GM18520 (cell line): ENCODE data around the gene BDH1.

Source experiments
- ATAC-seq: cut with Tn5 transposase; IDR thresholded peaks from one replicate; pipeline ENCODE4 v1.9.1; 2021; ENCODE audit not compliant: unreplicated experiment

Gene BDH1

GRCh38 chr3:197549261-197549885, 6.4 kb downstream of the BDH1 start:
- ATAC-seq: no peak

GRCh38 chr3:197547306-197548011, 8.3 kb downstream of the BDH1 start:
- ATAC-seq: no peak

GRCh38 chr3:197546307-197547085, 9.3 kb downstream of the BDH1 start:
- ATAC-seq: no peak

- ATAC-seq: no peak
Measured at GRCh38 chr3:197545571-197545970, 10.2 kb downstream of the BDH1 start.

- no peak for ATAC-seq
Measured at GRCh38 chr3:197545101-197545500, 10.7 kb downstream of the BDH1 start.

GRCh38 chr3:197542741-197543454, 12.9 kb downstream of the BDH1 start:
- ATAC-seq: no peak

GRCh38 chr3:197541756-197542539, 13.8 kb downstream of the BDH1 start:
- no peak for ATAC-seq

GRCh38 chr3:197540961-197541377, 14.8 kb downstream of the BDH1 start:
- ATAC-seq: no peak

GRCh38 chr3:197539651-197540051, 16.1 kb downstream of the BDH1 start:
- no peak for ATAC-seq

GRCh38 chr3:197533927-197534725, 21.6 kb downstream of the BDH1 start:
- no peak for ATAC-seq

- no peak for ATAC-seq
Measured at GRCh38 chr3:197533396-197533795, 22.4 kb downstream of the BDH1 start.

GRCh38 chr3:197532388-197532787, 23.4 kb downstream of the BDH1 start:
- ATAC-seq: no peak

- ATAC-seq: no peak
Measured at GRCh38 chr3:197528190-197528589, 27.6 kb downstream of the BDH1 start.

GRCh38 chr3:197527569-197527968, 28.2 kb downstream of the BDH1 start:
- ATAC-seq: no peak

- ATAC-seq: no peak
Measured at GRCh38 chr3:197525706-197526105, 30.1 kb downstream of the BDH1 start.

GRCh38 chr3:197524128-197524527, 31.6 kb downstream of the BDH1 start:
- no peak for ATAC-seq

- no peak for ATAC-seq
Measured at GRCh38 chr3:197523526-197523925, 32.2 kb downstream of the BDH1 start.

GRCh38 chr3:197522881-197523441, 32.8 kb downstream of the BDH1 start:
- ATAC-seq: no peak

GRCh38 chr3:197522183-197522715, 33.5 kb downstream of the BDH1 start:
- ATAC-seq: no peak
